DMS153 (cell line): Measurements from ENCODE around the gene PRXL2A.

Source experiments
- DNase-seq: peaks from one replicate; lab custom pipeline; 2025; lab: John Stamatoyannopoulos, UW

The PRXL2A gene

DNA sequence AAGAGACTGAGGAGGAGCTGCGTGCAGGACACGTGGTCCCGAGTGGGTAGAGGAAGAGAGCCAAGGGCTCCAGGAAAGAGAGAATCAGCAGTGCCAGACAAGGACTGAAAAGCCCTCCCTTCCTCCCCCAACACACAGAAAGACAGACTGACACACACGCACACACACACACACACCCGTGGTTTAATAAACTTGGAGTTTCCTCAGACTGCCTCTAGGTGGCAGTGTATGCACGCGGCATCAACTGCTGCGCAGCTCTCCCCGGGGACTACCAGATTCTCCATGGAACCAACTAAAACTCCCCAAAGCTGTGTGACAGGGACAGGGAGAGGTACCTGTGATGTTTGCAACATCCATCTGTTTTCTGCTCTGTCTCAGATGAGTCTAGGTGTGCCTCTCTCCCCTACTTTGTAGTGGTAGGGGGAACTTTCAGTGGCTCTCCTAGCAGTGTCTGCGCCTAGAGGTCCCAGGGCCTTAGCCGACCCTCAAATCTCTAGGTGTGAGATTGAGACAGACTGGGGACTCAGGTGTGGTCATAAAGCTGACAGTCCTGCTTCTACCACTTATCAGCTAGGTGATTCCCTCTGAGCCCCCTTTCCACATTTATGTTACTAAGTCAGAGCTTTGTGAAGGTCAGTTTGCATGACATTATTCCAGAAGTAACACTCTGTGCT, 36.4 kb downstream of the PRXL2A start:
- no peak for DNase-seq

DNA sequence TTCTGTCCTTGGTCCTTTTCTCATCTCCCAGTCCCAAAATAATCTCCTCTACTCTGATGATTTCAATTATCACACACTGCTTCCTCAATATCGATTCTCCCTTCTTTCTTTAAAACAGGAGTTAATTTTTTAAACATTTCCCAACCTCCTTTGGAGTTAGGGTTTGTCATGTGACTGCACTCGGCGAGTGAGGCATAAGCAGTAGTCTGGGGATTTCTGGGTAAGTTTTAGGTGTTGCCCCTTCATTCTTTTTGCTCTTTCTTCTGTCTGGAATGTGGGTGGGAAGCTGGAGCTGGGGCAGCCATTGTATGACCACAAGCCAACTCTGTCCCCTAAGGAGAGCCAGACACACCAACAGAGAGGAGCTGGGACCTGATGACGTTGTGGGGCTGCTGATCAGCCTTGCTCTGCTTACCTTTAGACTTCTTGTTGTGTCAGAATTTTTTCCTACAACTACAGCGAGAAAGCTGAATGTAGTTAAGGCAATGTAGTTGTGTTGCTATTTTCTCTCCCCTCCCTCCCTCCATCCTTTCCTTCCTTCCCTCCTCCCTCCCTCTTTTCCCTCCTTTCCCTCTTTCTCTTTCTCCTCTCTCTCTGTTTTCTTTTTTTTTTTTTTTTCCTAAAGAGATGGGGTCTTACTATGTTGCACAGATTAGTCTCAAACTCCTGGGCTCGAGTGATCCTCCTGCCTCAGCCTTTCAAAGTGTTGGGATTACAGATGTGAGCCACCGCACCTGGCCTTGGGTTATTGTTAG, 39.3 kb downstream of the PRXL2A start:
- no peak for DNase-seq

DNA sequence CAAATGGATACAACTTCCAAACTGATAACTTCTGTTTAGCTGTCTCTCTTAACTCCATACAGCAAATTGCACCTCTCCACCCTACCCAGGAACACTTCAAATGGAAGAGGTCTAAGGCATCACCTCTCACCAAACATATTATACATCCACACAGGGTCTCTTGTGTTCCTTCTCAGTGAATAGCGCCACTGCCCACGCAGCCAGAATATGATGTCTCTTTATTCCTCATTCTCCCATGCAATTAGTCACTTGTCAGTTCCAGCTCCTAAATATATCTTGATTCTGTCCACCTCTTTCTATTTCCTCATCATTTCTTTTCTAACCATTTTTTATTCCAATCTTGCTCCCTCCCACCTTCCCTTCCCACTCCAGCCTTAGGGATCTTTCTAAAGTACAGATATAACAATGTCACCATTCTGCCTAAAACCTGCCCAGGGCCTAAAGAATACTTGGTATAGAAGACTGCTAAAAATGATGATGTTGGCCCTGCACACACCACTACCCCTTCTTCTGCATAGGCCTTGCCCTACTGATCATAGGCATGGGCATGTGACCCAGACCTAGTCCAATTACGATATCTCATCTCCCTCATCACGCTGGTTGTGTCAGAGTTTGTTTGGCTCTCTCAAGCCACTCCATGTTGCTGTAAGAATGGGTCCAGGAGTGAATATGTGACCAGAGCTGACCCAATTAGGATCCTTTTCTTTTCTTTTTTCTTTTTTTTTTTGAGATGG, 40.0 kb downstream of the PRXL2A start:
- DNase-seq, result no peak

DNA sequence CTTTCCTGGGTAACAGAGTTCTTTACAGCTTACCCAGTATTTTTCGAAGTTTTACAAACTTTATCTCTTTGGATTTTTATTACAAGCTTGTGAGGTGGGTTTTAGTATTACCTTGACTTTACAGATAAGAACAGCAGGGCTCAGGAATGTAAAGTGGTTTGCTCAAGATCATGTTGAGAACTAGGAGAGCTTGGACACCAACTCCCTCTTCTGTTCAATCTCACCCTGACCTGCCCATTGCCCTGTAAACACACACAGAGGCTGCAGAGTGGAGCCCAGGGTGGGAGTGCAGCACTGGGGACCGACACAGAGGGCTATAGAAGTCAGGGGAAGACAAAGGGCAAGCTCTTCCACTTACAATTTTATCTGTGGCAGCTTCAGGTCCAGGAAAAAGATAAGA, 41.2 kb downstream of the PRXL2A start:
- DNase-seq, result no peak

DNA sequence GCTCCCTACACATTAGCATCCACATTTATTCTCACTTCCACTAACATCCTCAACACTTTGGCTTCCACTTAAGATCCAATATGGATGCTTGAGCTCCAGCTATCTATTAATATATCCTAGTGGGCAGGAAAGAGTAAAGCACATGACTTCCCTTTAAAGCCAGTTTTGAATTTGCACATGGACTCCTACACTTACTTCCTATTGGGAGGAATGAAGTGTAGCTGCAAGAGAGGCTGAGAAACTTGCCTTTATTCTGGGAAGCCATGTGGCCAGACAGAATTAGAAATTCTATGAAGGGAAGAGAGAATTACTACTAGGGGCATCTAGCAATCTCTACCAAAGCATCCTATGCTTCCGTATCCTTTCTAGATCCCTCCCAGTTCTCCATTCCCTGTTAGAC, 42.8 kb downstream of the PRXL2A start:
- no peak for DNase-seq

DNA sequence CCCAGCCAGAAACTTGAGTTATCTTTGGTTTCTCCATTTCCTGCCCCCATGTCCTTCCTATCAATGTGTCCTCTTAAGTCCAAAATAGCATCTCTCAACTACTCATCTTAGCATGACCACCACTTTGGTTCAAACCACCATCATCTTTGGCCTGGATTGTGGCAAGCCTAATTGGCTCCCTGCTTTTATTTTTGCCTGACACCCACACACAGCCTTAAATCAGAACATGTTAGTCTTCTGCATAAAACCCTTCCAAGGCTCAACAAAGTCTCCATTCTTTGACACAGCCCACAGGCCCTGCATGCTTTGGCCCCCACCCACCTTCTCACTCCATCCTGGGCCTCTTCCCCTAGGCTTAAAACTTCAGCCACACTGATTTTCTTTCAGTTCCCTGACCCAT, 43.7 kb downstream of the PRXL2A start:
- DNase-seq, result no peak

DNA sequence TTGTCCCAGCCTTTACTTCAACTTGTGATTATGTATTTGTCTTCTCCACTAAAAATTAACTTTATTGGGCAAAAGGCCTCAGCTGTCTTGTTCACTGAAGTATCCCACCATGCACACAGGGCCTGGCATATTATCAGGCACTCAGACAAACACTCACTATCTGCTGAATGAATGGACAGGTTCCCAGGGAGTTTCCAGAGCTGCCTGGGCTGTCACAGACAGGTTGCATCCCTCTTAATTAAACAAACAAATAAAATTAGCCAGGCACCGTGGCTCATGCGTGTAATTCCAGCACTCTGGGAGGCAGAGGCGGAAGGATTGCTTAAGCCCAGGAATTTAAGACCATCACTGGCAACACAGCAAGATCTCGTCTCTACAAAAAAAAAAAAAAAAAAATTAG, 44.3 kb downstream of the PRXL2A start:
- no peak for DNase-seq

DNA sequence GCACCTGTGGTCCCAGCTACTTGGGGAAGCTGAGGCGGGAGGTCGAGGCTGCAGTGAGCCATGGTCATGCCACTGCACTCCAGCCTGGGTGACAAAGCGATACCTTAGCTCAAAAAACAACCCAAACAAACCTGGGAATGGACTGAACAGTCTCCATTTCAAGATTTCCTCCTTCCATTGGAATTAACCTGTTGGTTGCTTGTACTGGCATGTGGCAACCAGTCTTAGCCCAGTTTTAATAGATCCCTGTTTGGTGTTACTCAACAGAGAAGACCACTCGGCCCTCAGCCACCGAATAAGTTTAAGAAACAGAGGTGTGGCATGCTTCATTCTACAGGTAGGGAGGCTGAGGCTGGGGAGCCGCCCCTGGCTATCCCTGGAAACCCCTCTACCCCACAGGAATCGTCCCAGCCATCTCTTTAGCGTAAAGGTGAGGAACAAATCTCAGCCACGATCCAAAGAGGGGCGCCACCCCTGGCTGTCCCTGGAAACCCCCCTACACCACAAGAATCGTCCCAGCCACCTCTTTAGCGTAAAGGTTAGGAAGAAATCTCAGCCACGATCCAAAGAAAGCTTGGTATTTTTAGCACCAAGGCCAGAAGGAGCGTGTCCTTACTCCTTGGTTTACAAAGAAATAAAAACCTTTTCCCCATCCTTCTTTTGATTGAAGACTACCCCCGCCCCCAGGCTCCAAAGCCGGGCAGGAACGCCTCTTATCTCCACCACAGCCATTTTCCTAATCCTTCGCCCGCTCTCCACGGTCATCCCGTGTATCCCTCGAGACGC, 44.9 kb downstream of the PRXL2A start:
- DNase-seq, result no peak

DNA sequence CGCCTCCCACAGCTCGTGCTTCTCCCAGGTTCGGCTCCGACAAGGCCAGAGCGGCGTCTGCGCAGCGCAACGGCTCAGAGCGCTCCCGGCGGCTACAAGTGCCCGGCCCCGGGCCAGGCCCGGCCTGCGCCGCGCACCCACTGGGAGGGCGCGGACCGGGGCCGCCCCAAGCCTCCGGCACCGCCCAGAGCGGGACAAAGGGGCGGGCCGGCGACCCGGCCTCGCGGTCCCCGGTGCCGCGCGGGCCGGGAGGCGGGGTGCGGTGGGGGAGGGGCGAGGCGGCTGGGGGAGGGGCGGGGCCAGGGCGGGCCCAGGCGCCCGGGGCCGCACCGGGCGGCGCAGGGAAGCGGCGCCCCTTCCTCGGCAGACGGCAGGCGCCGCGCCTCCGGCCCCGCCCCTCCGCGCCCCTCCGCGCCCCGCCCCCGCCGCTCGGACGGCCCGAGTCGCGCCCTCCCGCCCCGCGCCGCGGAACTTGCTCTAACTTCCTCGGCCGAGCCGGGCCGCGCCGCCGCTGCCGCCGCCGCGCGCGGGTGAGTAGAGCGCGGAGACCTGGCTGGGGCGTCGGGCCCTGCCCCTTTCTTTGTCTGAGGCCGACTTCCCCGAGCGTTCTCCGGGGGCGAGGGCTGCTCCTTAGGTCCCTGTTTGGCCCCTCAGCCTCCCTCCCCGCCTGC, 45.6 kb downstream of the PRXL2A start, which contains the start of gene TSPAN14:
Gene TSPAN14, plus strand, starts transcription at position 469 of the 671 bp plus-strand sequence. CDS start 34,924 bp downstream, outside the sequence.
- peak; percentile 45 for DNase-seq

DNA sequence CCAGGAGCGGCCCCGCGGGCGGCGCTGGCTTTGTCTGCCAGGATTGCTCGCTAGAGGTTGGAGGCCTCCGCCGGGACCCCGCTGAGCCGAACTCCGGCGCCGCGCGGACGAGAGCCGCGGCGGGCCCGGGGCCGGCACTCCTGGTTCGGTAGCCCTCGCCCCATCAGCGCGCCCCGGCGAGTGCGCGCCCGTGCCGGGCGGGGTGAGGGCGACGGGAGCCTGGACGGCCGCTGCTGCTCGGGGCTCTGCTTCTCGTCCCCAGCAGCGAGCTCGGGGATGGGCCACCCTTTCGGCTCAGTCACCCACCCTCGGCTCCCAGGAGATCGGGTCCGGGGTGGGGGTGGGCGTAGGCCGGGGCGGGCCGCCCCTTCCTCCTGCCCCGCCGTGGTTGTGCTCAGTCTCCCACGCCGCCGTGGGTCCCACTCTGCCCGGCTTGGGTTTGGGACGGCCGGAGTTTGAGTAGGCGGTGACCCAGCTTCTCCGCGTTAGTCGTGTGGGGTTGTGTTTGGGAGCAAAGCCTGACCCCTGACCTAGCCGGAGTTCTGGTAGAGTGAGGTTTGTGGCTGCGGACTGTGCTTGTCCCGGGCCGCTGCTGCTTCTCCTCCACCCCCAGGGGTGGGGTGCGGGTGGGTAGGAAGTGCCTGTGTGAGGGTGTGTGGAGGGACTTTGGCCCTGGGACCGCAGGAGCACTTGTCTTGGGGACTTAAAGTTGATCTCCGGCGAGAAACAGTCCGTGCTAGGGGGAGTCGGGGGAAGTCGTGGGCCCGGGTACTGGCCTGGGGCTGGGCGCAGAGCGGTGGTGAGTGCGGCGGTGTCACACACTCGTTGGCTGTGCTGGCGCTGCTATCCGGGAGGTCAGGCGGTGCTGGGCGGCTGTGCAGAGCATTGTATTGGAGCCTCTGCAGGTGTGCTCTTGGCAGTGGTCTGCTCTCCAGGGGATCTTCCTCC, 46.4 kb downstream of the PRXL2A start:
- DNase-seq, result no peak

DNA sequence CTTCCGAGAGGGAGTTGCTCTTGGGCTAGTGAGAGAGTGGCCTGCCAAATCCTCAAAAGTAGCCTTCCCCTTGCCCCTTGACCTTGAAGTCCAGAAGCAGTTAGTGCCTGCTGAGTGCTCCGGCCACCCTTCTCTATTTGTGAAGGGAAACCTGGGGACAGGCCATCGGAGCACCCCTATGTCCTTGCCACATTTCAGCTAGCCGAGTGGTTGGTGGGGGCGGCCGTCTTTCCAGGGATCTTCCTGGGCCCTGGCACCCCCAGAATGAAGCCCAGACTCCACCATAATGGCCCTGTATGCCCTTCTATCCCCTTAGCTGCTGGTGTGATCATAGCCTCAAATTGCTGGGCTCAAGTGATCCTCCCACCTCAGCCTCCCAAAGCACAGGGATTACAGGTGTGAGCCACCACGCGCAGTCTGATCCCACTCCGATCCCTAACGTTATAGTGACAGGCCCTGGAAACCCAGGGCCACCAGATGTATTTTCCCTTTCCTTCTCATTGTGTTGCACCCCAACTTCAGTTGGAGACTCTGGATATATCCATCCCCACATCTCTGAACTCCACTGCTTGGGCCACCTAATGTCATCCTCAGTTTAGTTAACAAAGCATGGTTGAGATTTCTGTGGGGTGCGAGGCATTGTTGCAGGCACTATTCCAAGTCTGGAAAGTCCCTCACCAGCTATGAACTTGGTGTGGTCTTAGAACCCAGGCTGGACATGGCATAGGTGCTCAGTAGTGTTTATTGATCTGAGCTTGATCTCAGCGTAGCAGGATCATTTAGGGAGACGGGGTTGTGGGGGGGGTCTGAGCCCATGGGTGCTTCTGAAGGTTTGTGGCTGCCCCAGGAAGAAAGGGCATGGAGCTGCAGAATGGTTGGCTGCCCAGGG, 47.4 kb downstream of the PRXL2A start:
- no peak for DNase-seq

DNA sequence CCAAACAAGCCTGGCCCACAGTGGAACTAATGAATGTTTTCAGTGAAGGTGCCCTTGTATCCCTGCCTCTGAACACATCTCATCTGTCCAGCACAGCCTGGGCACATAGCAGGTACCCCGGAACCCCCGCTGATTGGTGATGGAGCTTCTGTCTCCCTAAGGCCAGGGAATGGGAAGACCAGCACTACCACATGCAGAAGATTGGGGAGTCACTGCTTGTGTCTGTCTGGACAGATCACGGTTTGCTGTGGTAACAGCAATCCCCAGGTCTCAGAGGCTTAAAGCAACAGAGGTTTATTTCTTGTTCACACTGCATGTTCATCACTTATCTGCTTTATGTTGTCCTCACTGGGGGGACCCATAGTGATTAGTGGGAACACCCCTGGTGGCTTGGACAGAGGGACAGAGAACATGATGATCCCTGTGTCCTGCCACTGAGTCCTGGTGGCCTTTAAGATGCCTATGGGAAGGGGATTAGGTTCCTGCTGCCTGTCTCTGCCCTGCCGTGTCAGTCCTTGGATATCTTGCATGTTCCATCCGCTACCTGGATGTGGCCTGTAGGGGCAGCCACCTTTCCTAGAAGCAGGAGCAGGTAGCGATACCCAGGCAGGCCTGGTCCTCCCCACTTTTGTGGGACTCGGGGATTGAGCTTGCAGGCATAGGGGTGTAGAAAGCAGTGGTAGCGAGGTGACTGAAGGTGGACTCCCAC, 49.4 kb downstream of the PRXL2A start:
- no peak for DNase-seq

DNA sequence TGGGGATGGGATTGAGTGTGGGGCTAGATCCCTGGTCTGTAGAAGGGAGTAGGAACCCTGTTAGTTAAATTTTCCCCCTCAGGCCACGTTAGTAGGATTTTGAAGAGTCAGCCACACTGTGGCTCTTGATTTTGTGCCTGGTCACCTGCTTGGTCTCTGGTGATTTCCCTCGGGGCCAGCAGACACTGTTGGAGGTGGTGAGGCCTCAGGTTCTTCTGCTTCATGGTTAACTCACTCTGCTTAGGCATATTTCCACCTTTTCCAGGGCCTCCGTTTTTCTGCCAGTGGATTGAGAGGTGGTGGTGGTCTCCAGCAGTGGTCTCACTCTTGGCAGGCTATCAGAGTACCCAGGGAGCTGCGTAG, 49.9 kb downstream of the PRXL2A start:
- no peak for DNase-seq

DNA sequence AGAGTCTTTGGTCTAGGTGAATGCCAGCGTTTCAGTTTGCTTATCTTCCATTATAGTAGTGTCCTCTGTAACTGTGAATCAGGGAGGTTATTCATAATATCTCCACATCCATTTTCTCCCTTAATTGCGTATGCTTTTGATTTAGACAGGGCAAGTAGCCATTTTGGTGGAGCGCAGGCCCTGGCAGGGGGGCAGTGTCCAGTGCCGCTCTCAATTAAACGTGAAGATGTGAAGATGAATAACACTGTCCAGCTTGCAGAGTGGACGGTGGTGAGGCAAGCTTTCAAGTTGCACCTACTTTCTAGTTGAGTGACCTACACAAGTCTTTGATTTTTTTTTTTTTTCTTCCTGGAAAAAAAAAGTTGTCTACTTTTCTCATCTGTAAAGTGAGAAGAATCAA, 50.3 kb downstream of the PRXL2A start:
- DNase-seq, result no peak

DNA sequence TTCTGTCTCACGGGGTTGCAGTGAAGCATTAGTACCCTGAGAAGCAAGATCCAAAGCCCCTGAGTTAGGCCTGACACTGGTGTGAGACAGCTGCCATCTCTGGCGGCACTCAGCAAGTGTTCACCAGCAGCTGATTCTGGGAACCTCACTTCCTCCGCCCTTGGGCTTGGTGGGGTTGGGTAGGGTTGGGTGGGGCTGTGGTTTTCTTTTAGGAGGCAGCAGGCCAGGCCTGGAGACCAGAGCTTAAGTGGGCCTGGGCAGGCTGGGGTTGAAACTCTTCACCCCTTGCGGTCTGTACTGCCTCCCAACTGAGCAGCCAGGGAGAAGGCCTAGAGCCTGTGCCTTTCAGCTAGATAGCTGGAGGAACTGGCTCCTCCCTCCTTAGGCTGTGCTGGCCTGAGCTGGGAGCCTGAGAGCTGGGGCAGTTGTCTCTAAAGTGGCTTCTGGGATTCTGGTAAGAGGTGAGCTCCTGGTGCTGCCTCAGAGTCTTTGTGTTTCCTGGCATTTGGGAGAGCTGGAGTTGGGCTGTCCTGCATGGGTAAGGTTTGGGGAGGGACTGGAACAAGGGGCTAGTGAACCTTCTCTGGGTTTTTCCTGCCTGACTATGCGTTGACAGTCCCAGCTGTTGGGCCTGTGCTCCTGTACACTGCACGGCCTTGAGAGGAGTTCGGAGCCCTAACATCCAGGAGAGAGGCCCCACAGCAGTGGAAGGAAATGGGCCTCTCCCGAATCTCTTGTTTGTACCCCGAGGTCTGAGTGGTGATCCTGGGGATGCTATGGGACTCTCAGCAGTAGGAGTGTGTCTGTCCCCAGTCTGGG, 50.9 kb downstream of the PRXL2A start:
- peak; percentile 32 for DNase-seq

DNA sequence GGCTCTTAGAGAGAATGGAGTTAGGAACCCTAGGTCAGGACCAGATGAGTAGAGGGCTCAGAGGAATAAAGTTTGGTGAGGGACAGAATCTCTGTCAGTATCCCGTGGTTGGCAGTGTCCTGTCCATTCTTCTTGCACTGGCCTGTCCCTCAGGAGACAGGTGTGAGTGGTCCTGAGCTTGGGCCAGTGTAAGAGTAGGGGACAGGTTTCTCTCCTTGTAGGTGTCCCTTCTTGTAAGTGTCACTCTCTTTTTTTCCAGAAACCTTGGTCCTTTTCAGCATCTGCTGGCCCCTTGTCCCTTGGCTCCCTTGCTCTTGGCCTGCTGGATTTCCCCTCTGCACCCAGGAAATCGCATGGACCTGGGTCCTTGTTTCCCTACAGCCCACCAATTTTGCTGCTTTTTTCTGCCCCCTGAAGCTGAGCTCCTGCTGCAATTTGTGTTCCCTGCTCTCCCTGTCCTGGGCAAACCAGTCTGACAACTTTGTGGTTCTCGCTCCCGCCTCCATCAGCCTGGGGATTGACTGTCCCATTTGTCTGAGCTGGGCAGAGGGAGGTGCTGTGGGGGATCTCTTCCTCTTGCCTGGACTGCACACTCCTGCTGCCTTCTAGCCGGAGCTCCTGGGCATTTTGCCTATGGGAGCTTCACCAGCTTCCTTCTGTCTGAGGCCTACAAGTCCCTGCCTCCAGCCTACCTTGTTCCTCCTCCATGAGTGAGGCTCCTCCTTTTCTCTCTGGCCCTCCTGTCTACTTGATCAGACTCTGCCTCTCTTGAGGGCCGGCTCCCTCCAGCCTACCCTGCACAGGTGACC, 52.3 kb downstream of the PRXL2A start:
- DNase-seq, result peak; percentile 93
